Measurements from ENCODE around the gene BRIP1.

BRIP1 gene

GRCh38 chr17:61738249-61738648, 125.1 kb downstream of the BRIP1 start:
- TF ChIP-seq, protein P1, sequence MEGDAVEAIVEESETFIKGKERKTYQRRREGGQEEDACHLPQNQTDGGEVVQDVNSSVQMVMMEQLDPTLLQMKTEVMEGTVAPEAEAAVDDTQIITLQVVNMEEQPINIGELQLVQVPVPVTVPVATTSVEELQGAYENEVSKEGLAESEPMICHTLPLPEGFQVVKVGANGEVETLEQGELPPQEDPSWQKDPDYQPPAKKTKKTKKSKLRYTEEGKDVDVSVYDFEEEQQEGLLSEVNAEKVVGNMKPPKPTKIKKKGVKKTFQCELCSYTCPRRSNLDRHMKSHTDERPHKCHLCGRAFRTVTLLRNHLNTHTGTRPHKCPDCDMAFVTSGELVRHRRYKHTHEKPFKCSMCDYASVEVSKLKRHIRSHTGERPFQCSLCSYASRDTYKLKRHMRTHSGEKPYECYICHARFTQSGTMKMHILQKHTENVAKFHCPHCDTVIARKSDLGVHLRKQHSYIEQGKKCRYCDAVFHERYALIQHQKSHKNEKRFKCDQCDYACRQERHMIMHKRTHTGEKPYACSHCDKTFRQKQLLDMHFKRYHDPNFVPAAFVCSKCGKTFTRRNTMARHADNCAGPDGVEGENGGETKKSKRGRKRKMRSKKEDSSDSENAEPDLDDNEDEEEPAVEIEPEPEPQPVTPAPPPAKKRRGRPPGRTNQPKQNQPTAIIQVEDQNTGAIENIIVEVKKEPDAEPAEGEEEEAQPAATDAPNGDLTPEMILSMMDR (tag by site-specific recombination; IDR thresholded peaks at IDR 0.05): no peak
- TF ChIP-seq ZNF140 (tag by site-specific recombination; IDR thresholded peaks at IDR 0.05): no peak
- no peak for TF ChIP-seq ZNF837 (tag by site-specific recombination; IDR thresholded peaks at IDR 0.05)
- no peak for TF ChIP-seq ZNF416 (tag by site-specific recombination; IDR thresholded peaks at IDR 0.05)
- no peak for TF ChIP-seq ZSCAN16 (tag by site-specific recombination; IDR thresholded peaks at IDR 0.05)
- TF ChIP-seq ZNF560 (tag by site-specific recombination; IDR thresholded peaks at IDR 0.05; ENCODE audit: borderline replicate concordance): no peak
- POLR2A ChIA-PET: no interaction called here
- Histone ChIP-seq H3K4me3 (ENCODE audit: low read depth, low read length) (no peak overlapping the region), H3K9me3 (ENCODE audit: control insufficient read depth, insufficient read depth, low read depth, low read length) (0 out of 2 replicates have a peak, but pooled peaks cover 2% of the 10 kb centered on the region), H3K27ac (ENCODE audit: extremely low read depth, low read depth, low read length) (no peak overlapping the region), H3K36me3 (ENCODE audit: control insufficient read depth in 2 of 2, insufficient read depth in 1 of 2, low read length in 2 of 2) (peaks cover 43 to 52% of the 10 kb centered on the region in 2 experiments), H3K4me1 (ENCODE audit: control insufficient read depth, insufficient read depth, low read length) (no peaks in the 10 kb centered on the region)
- CTCF ChIA-PET: interaction anchor here (0.5 kb wide), 1 partner anchor 1875 kb away, joined by 5 read pairs; no protein-coding TSS in a partner anchor

DNA sequence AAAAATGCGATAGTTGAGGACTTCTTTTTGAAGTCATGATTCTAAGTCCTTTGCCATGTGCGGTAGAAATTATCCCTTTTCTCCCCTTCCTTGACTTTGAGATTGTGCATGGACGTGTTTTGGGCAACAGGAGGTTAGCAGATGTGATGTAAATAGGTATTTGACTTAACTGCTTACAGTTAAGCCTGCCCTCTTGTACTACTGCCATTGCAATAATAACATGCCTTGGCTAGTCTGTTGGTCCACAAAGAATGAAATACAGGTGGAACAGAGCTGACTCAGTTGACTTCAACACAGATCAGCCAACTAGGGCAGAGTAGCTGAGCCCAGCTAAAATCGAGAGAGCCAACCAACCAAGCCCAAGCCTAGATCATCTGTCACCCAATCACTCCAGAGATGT, 125.5 kb downstream of the BRIP1 start:
- H3K27ac ChIP-seq (ENCODE audit: extremely low read depth, low read depth, low read length): no peak overlapping the region
- no peaks in the 10 kb centered on the region for H3K4me1 ChIP-seq (ENCODE audit: control insufficient read depth, insufficient read depth, low read length)
- CTCF ChIA-PET: interaction anchor here (0.5 kb wide), 1 partner anchor 1875 kb away, joined by 5 read pairs; no protein-coding TSS in a partner anchor
- POLR2A ChIA-PET: no interaction called here
- H3K9me3 ChIP-seq (ENCODE audit: control insufficient read depth, insufficient read depth, low read depth, low read length): 0 out of 2 replicates have a peak, but pooled peaks cover 2% of the 10 kb centered on the region
- TF ChIP-seq ZNF654 (tag by site-specific recombination; IDR thresholded peaks at IDR 0.05; ENCODE audit: low read depth) (no peak), ZNF596 (tag by site-specific recombination; IDR thresholded peaks at IDR 0.05) (no peak), ZNF747 (tag by site-specific recombination; IDR thresholded peaks at IDR 0.05) (no peak), ZNF560 (tag by site-specific recombination; IDR thresholded peaks at IDR 0.05; ENCODE audit: borderline replicate concordance) (no peak), ZNF658 (tag by site-specific recombination; IDR thresholded peaks at IDR 0.05) (no peak), HOXD13 (CRISPR knock-in tag; IDR thresholded peaks at IDR 0.05; ENCODE audit: borderline replicate concordance) (no peak), ZFHX2 (tag by site-specific recombination; conservative IDR thresholded peaks at IDR 0.05) (no peak), ZNF600 (tag by site-specific recombination; IDR thresholded peaks at IDR 0.05) (no peak), MYNN (tag by site-specific recombination; IDR thresholded peaks at IDR 0.05; ENCODE audit: borderline replicate concordance) (no peak), ZBTB49 (tag by site-specific recombination; IDR thresholded peaks at IDR 0.05; ENCODE audit: low read depth) (no peak), ZNF791 (tag by site-specific recombination; IDR thresholded peaks at IDR 0.05) (no peak), KLF1 (tag by site-specific recombination; IDR thresholded peaks at IDR 0.05) (no peak), ZNF341 (tag by site-specific recombination; IDR thresholded peaks at IDR 0.05; ENCODE audit: low read depth) (no peak), ZNF350 (tag by site-specific recombination; IDR thresholded peaks at IDR 0.05) (no peak), ZNF280C (tag by site-specific recombination; IDR thresholded peaks at IDR 0.05) (no peak)
- H3K36me3 ChIP-seq (ENCODE audit: control insufficient read depth in 2 of 2, insufficient read depth in 1 of 2, low read length in 2 of 2): peaks cover 38 to 50% of the 10 kb centered on the region in 2 experiments
- H3K4me3 ChIP-seq (ENCODE audit: low read depth, low read length): no peak overlapping the region
